ENCODE data around the gene STRN3.
"Not testable (repeated sequence)": the region's sequence is repeated elsewhere in the genome, so short reads cannot be mapped to it uniquely, and the experiment has no call there.

The STRN3 gene

GRCh38 chr14:30971586-30971985 is 54.6 kb downstream of the STRN3 start:
- DNase-seq (ENCODE audit: low read depth in 2 of 2) = no peak

- peak in 1 of 2 donors; percentile 12 for DNase-seq (ENCODE audit: low read depth in 2 of 2)
Measured at GRCh38 chr14:30969796-30970195, 56.4 kb downstream of the STRN3 start.

- not testable (repeated sequence) for DNase-seq (ENCODE audit: low read depth in 2 of 2)
Measured at GRCh38 chr14:30967364-30968098, 58.6 kb downstream of the STRN3 start.

- no peak for DNase-seq (ENCODE audit: low read depth in 2 of 2)
Measured at GRCh38 chr14:30966415-30967363, 59.5 kb downstream of the STRN3 start.

- not testable (repeated sequence) for DNase-seq (ENCODE audit: low read depth in 2 of 2)
Measured at GRCh38 chr14:30965861-30966260, 60.3 kb downstream of the STRN3 start.

GRCh38 chr14:30962537-30962936 is 63.6 kb downstream of the STRN3 start:
- not testable (repeated sequence) for DNase-seq (ENCODE audit: low read depth in 2 of 2)

- DNase-seq (ENCODE audit: low read depth in 2 of 2) = no peak
Measured at GRCh38 chr14:30961330-30961729, 64.8 kb downstream of the STRN3 start.

- DNase-seq (ENCODE audit: low read depth in 2 of 2) = no peak
Measured at GRCh38 chr14:30960216-30960615, 66.0 kb downstream of the STRN3 start.

GRCh38 chr14:30958555-30959407 is 67.4 kb downstream of the STRN3 start:
- no peak for DNase-seq (ENCODE audit: low read depth in 2 of 2)

- DNase-seq (ENCODE audit: low read depth in 2 of 2) = no peak
Measured at GRCh38 chr14:30957813-30958370, 68.3 kb downstream of the STRN3 start.

GRCh38 chr14:30949651-30950050 is 76.5 kb downstream of the STRN3 start:
- DNase-seq (ENCODE audit: low read depth in 2 of 2) = no peak

GRCh38 chr14:30943694-30944093 is 82.5 kb downstream of the STRN3 start:
- DNase-seq (ENCODE audit: low read depth in 2 of 2) = no peak

- no peak for DNase-seq (ENCODE audit: low read depth in 2 of 2)
Measured at GRCh38 chr14:30940886-30941285, 85.3 kb downstream of the STRN3 start.

- DNase-seq (ENCODE audit: low read depth in 2 of 2) = no peak
Measured at GRCh38 chr14:30938617-30939016, 87.6 kb downstream of the STRN3 start.

- DNase-seq (ENCODE audit: low read depth in 2 of 2) = no peak
Measured at GRCh38 chr14:30935445-30935844, 90.7 kb downstream of the STRN3 start.

GRCh38 chr14:30933937-30934336 is 92.2 kb downstream of the STRN3 start:
- DNase-seq (ENCODE audit: low read depth in 2 of 2) = not testable (repeated sequence)

- no peak for DNase-seq (ENCODE audit: low read depth in 2 of 2)
Measured at GRCh38 chr14:30928462-30928861, 97.7 kb downstream of the STRN3 start.

- DNase-seq (ENCODE audit: low read depth in 2 of 2) = no peak
Measured at GRCh38 chr14:30925254-30925653, 100.9 kb downstream of the STRN3 start.

GRCh38 chr14:30921788-30922187 is 104.4 kb downstream of the STRN3 start:
- no peak for DNase-seq (ENCODE audit: low read depth in 2 of 2)

GRCh38 chr14:30921305-30921704 is 104.9 kb downstream of the STRN3 start:
- no peak for DNase-seq (ENCODE audit: low read depth in 2 of 2)

GRCh38 chr14:30915596-30915995 is 110.6 kb downstream of the STRN3 start:
- no peak for DNase-seq (ENCODE audit: low read depth in 2 of 2)
